ENCODE results near the gene RECQL5. TPM values are rescaled to one million over a fixed set of nuclear protein-coding genes. Genes with fewer than 3 reads are reported as not detected.
A peak's percentile ranks its signal among the peaks of the same experiment; 100 is the strongest.

The RECQL5 gene
- total RNA-seq, 1 donor from 2014 or later = 43.1 TPM

- intact Hi-C loops (cut with DNase I) = no loop called here
- no peaks in the 10 kb centered on the region for H3K27me3 ChIP-seq
- no peak for TF ChIP-seq CTCF (IDR thresholded peaks at IDR 0.05)
- no peak overlapping the region for H3K4me3 ChIP-seq
- no peak overlapping the region for H3K27ac ChIP-seq
- H3K4me1 ChIP-seq = no peaks in the 10 kb centered on the region
- H3K9me3 ChIP-seq = no peaks in the 10 kb centered on the region
- no peaks in the 10 kb centered on the region for H3K36me3 ChIP-seq
- ATAC-seq (no peak), DNase-seq (no peak)
Measured at GRCh38 chr17:75604034-75604695, 62.8 kb downstream of the RECQL5 start.

- Histone ChIP-seq H3K9me3 (no peaks in the 10 kb centered on the region), H3K27ac (no peak overlapping the region), H3K27me3 (no peaks in the 10 kb centered on the region), H3K36me3 (no peaks in the 10 kb centered on the region), H3K4me3 (no peak overlapping the region), H3K4me1 (no peaks in the 10 kb centered on the region)
- DNase-seq (no peak), ATAC-seq (no peak)
- intact Hi-C loops (cut with DNase I) = no loop called here
- no peak for TF ChIP-seq CTCF (IDR thresholded peaks at IDR 0.05)
Measured at GRCh38 chr17:75603123-75603522, 63.8 kb downstream of the RECQL5 start.

GRCh38 chr17:75602644-75603043 lies 64.3 kb downstream of the RECQL5 start:
- Histone ChIP-seq H3K27ac (no peak overlapping the region), H3K27me3 (no peaks in the 10 kb centered on the region), H3K36me3 (no peaks in the 10 kb centered on the region), H3K9me3 (no peaks in the 10 kb centered on the region), H3K4me1 (no peaks in the 10 kb centered on the region), H3K4me3 (no peak overlapping the region)
- no peak for TF ChIP-seq CTCF (IDR thresholded peaks at IDR 0.05)
- intact Hi-C loops (cut with DNase I) = no loop called here
- DNase-seq (no peak), ATAC-seq (peak; percentile 3)

- intact Hi-C loops (cut with DNase I) = no loop called here
- no peak overlapping the region for H3K4me3 ChIP-seq
- DNase-seq = peak; percentile 80
- H3K36me3 ChIP-seq = no peaks in the 10 kb centered on the region
- no peaks in the 10 kb centered on the region for H3K27me3 ChIP-seq
- H3K27ac ChIP-seq = no peak overlapping the region
- peak; percentile 88 for ATAC-seq
- H3K4me1 ChIP-seq = no peaks in the 10 kb centered on the region
- peak; percentile 73 for TF ChIP-seq CTCF (IDR thresholded peaks at IDR 0.05)
- no peaks in the 10 kb centered on the region for H3K9me3 ChIP-seq
Measured at GRCh38 chr17:75601057-75601987, 65.6 kb downstream of the RECQL5 start.

GRCh38 chr17:75596320-75597087 lies 70.5 kb downstream of the RECQL5 start:
- Histone ChIP-seq H3K4me3 (no peak overlapping the region), H3K27ac (no peak overlapping the region), H3K36me3 (no peaks in the 10 kb centered on the region), H3K27me3 (no peaks in the 10 kb centered on the region), H3K4me1 (no peaks in the 10 kb centered on the region), H3K9me3 (no peaks in the 10 kb centered on the region)
- ATAC-seq = no peak
- intact Hi-C loops (cut with DNase I) = no loop called here
- no peak for DNase-seq
- TF ChIP-seq CTCF (IDR thresholded peaks at IDR 0.05) = no peak
